H54 (cell line): ENCODE results near the gene RBM26.

Source experiments
- DNase-seq: peaks from one replicate; pipeline ENCODE4 v3.0.0; 2011; ENCODE audit warnings: low spot score, mixed read lengths; ENCODE audit not compliant: insufficient read length
- FAIRE-seq: peaks from 3 replicates; lab custom pipeline; 2011; peaks lifted over from hg19 to GRCh38; lab: Jason Lieb, UNC
- POLR2A ChIP-seq: IDR thresholded peaks from 2 replicates; pipeline ENCODE4 v1.6.1; 2011; ENCODE audit warnings: low read depth, mild to moderate bottlenecking, low read length

RBM26 gene, protein sequence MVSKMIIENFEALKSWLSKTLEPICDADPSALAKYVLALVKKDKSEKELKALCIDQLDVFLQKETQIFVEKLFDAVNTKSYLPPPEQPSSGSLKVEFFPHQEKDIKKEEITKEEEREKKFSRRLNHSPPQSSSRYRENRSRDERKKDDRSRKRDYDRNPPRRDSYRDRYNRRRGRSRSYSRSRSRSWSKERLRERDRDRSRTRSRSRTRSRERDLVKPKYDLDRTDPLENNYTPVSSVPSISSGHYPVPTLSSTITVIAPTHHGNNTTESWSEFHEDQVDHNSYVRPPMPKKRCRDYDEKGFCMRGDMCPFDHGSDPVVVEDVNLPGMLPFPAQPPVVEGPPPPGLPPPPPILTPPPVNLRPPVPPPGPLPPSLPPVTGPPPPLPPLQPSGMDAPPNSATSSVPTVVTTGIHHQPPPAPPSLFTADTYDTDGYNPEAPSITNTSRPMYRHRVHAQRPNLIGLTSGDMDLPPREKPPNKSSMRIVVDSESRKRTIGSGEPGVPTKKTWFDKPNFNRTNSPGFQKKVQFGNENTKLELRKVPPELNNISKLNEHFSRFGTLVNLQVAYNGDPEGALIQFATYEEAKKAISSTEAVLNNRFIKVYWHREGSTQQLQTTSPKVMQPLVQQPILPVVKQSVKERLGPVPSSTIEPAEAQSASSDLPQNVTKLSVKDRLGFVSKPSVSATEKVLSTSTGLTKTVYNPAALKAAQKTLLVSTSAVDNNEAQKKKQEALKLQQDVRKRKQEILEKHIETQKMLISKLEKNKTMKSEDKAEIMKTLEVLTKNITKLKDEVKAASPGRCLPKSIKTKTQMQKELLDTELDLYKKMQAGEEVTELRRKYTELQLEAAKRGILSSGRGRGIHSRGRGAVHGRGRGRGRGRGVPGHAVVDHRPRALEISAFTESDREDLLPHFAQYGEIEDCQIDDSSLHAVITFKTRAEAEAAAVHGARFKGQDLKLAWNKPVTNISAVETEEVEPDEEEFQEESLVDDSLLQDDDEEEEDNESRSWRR

DNA sequence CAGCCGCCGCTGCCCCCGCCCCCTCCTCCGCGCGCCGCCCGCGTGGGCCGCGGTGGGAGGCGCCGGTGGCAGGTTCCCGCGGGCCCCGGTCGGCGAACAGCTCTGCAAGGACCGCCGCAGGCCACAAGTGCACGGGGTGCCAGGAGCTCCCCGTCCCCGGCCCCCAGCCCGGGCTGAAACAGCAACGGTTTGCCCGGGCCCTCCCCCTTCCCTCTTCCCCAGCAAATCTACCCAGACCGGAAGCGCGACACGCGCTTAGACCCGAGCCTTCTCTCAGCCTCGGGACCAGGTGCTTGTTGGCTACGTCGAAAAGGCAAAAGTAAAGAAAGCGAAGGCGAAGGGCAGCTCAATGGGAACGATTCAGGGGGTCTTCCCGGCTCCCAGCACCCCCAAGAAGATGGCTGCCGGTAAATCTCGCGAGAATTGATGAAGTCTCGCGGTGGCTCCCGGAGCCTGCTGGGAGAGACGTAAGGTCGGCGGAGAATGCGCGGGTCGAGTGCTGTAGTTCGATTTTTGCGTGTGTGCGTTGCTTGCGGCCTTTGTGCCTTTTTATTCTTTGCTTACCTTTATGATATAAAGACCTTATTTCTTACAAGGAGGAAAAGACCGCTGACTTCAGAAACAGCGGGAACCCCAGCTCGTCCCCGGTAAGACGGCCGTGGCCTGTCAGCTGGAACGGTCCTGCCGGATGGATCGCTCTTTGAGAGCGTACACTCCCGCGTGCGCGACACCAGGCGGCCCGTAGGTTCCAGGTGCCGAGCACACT lies at the start of gene RBM26:
Gene RBM26 (minus strand): TSS at position 425 of the 766 bp plus-strand sequence. CDS start 481 bp downstream, outside the sequence.
- FAIRE-seq: peak; percentile 92
- peak; percentile 75 for TF ChIP-seq POLR2A
- peak; percentile 73 for DNase-seq

DNA sequence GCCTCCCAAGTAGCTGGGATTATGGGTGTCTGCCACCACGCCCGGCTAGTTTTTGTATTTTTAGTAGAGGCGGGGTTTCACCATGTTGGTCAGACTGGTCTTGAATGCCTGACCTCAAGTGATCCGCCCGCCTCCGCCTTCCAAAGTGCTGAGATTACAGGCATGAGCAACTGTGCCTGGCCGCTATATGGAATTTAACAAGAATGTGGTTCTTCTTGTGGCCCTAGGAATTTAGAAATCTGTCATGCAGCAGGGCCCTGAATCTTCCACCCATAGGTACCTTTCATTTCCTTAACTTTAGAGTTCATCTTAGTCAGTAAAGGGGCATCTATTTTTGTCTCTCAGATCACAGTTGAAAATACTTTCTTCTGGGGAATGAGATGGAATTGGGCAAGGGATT lies 49.3 kb upstream of the RBM26 start:
- DNase-seq: no peak
- TF ChIP-seq POLR2A: no peak
- no peak for FAIRE-seq

DNA sequence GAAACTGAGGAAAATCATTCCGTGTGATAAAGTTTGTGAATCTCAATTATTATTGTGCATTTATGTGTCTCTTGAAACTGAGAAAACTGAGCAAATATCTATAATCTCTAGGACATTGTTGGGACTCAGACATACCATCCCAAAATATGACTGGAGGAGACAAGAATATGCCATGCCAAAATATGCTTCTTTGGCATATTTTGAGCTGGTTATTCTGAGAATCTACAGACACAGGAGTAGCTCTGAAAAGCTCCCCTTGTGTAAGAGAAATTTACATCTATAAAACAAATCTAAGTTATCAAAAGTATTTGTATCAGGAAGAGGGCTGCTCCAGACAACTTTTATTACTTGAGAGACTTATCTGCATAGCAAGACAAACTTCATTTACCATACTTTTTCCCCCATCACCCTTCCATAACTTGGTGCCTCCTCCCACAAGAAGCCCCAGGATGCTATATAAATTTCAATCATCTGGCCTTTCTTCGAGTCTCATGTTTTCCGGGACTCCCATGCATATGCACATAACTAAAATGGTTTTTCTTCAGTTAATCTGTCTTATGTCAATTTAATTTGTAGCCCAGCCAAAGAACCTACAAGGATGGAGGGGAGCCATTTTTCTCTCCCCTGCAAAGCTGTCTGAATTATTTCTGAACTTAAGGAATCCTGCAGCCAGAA lies 46.3 kb upstream of the RBM26 start:
- peak; percentile 23 for FAIRE-seq
- DNase-seq: no peak
- TF ChIP-seq POLR2A: no peak

DNA sequence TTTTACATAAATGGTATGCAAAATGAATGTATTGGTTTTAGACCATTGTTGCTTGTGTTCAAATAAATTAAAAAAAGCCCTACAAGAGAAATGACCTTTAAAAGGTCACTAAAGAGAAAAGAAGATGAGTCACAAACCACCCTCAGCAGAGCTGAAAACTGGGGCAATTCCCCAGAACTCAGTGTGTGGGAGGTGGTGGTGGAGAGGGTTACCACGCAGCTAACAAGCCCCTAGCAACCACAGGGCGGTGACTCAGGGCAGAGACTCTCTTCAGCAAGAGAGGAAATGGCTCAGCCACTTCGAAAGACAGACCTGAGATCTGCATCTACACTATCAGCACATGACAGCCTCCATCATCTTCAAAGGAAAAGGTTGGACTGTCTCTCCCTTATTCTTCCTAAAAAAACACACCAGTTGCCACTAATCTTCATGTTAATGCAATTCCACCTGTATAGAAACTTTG lies 45.5 kb upstream of the RBM26 start:
- FAIRE-seq (peak; percentile 99), DNase-seq (peak; percentile 32)
- no peak for TF ChIP-seq POLR2A

DNA sequence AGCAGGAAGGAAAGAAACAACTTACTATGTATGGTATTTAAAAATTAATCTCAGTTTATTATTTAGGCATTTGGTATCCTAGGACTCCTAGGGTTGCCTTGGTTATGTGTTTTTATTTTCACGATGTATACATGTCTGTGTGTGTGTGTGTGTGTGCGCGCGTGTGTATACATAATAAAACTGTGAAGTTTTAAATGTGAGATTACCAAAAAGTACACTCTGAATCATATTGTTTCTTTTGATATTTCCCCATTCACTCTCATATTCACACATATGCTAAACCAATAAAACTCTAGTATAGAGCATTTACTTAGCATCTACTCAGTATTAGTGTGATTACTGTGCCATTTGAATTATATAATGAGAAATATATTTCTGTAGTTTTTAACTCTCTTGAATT lies 44.1 kb upstream of the RBM26 start:
- FAIRE-seq (no peak), DNase-seq (no peak)
- TF ChIP-seq POLR2A: no peak

DNA sequence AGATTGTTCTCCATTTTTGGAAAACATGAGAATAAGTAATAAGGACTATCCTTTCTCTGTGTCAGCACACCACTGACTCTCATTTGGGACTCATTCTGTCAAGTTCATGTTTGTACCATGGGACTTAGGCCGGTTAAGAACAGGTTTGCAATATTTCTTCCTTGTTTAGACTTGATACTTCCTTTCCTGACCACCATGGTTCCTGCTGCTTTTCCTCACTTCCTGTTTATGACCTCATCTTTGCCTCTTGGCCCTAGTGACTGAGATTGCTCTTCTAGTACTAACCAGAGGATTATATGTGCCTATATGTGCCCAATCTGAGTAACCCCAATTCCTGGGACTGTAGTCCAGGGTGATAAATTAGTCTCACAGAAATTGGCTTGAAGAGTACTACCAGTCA lies 42.4 kb upstream of the RBM26 start:
- FAIRE-seq (peak; percentile 57), DNase-seq (no peak)
- no peak for TF ChIP-seq POLR2A

DNA sequence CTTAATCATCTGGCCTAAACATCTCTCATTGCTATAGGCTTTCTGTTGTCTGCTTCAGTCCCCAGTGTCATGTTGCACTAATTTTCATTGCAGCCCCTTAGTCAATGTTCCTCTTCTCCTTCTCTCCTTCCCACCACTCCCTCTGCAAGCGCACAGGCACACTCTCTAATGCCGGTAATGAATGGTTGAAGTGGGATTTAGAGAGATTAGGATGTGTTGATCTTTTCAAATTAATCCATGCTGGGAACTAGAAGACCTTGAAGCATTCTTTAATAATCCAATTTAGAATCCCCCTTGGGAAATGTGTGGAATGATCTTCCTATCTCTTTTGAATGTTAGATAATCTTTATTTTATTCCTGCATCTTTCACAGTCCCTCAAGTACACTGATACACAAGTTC lies 41.7 kb upstream of the RBM26 start:
- DNase-seq: no peak
- no peak for TF ChIP-seq POLR2A
- no peak for FAIRE-seq

DNA sequence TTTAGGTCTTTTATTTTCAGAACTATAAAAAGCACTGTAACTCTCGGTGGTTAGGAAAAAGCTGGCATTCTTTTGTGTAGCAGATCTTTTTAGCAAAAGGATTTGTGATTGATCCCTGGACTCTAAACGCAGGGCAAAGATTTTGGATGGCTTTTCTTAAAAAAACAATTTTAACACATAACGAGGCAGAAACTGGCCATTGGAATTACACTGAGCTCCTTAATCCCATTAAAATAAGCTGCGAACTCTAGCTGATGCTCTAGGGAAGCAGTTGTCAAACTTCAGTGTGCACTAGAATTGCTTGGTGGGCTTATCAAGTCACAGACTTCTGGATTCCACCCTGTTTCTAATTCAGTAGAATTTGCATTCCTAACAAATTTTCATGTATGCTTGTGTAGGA lies 41.1 kb upstream of the RBM26 start:
- no peak for DNase-seq
- no peak for FAIRE-seq
- TF ChIP-seq POLR2A: no peak

DNA sequence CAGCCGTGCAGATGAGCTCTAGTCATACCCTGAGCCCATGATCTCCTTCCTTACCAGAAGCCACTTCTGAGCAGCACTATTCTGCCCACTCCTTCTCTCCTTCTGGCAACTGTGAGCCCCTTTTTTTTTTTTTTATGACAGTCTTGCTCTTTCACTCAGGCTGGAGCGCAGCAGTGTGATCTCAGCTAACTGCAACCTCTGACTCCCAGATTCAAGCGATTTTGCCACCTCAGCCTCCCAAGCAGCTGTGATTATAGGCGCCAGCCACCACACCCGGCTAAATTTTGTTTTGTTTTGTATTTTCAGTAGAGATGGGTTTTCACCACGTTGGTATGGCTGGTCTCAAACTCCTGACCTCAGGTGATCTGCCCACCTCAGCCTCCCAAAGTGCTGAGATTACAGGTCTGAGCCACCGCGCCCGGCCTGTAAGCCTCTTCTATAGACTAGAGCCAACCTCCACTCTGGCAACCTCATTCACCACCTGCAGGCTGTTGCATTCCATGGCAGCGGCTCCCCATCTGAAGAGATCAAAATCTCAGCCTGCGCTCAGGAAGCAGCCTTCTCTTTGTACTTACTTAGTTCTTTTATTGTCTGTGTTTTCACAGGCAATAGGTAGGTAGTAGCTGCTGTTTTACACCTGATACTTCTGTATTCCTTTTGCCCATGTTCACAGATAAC lies 40.1 kb upstream of the RBM26 start:
- TF ChIP-seq POLR2A: no peak
- no peak for DNase-seq
- no peak for FAIRE-seq

DNA sequence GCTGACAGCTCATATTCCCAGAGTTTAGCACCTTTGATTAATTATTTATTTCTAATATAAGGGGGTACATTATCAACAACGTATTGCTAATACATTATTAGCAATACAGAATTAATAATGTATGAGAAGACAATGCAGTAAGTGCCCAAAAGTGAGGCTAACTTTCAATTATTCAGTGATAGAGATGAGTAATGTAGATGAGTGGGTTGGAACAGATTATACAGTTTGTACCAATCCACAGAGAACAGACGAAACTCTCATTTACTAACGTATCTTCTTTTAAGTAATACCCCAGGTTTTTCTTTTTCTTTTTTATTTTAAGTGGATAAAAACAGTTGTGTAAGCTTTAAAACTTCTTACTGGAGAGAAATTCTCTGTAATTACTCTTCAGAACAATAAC lies 36.7 kb upstream of the RBM26 start:
- no peak for TF ChIP-seq POLR2A
- FAIRE-seq: no peak
- no peak for DNase-seq

DNA sequence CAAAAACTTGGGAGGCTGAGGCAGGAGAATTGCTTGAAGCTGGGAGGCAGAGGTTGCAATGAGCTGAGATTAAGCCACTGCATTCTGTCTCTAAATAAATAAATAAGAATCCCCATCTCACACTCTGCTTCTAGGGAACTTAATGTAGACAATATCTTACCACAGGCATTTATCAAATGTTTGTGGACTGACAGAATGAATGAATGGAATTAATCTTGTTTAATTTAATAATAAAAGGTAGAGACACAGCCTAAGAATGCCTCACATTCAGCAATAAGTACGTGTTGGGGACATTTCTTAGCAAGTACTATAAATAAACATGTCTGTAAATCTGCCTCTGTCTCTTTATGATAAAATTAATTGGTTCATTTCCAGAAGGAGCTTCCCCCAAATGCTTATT lies 36.2 kb upstream of the RBM26 start:
- FAIRE-seq: no peak
- DNase-seq: no peak
- no peak for TF ChIP-seq POLR2A

DNA sequence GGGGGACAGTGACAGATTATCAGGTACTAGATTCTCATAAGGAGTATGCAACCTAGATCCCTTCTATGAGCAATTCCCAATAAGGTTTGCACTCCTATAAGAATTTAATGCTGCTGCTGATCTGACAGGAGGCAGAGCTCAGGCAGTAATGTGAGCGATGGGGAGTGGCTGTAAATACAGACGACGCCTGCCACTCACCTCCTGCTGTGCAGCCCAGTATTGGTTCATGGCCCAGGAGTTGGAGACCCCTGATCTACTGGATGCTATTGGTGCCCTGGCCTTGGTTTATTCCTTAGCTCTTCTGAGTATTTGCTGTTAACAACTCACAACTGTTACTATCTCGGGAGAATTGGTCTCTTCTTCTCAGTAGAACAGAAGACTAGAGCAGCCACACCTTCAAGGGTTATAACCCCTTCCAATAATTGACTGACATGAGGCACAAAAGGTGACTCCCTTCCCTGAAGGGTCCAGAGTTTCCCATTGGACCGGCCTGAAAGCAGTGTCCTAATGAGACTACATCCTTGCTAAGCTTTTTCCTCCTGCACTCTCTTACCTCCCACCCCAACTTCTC lies 35.0 kb upstream of the RBM26 start:
- FAIRE-seq (no peak), DNase-seq (no peak)
- TF ChIP-seq POLR2A: no peak
